H1 (cell line): ENCODE results near the gene CDK9. TPM values are rescaled to one million over a fixed set of nuclear protein-coding genes. Genes with fewer than 3 reads are reported as not detected.

Experiments used
- CTCF ChIA-PET: fragments of 300-600 bp; sonication (Branson Sonifier 250); formaldehyde crosslinking; loops from one replicate; lab custom pipeline; 2021; ENCODE audit not compliant: partially characterized antibody; lab: Charles Lee
- POLR2A ChIA-PET: fragments of 300-600 bp; sonication (Branson Sonifier 250); formaldehyde crosslinking; loops from one replicate; lab custom pipeline; 2021; ENCODE audit warnings: inconsistent platforms; ENCODE audit not compliant: partially characterized antibody; lab: Charles Lee
- DNase-seq, 2 experiments: peaks; one replicate each; pipeline versions ENCODE4 v3.0.0 to v3.0.0-alpha.2; 2010 to 2022; ENCODE audit warnings: low spot score in 2 of 2, low read depth in 1 of 2, mixed read lengths in 1 of 2
- FAIRE-seq: peaks from 2 replicates; lab custom pipeline; 2011; peaks lifted over from hg19 to GRCh38; lab: Jason Lieb, UNC
- H2AFZ ChIP-seq: 2 replicates; pipeline ENCODE4 v1.8.1; 2012; ENCODE audit warnings: low read length, inconsistent platforms
- H2AK5ac ChIP-seq: 2 replicates; pipeline ENCODE4 v1.6.1; 2013; ENCODE audit warnings: low read depth, low read length
- H2BK120ac ChIP-seq: replicated peaks from 2 replicates; pipeline ENCODE3; 2013; ENCODE audit warnings: low read depth, low read length, inconsistent platforms
- H2BK12ac ChIP-seq: 2 replicates; pipeline ENCODE4 v1.6.1; 2013; ENCODE audit warnings: low read depth, low read length
- H2BK15ac ChIP-seq: 2 replicates; pipeline ENCODE4 v1.6.1; 2013; ENCODE audit warnings: low read length
- H2BK20ac ChIP-seq: 2 replicates; pipeline ENCODE4 v1.6.1; 2013; ENCODE audit warnings: low read length
- H2BK5ac ChIP-seq: 2 replicates; pipeline ENCODE4 v1.6.1; 2013; ENCODE audit warnings: low read depth, low read length
- H3K14ac ChIP-seq: 2 replicates; pipeline ENCODE4 v1.6.1; 2013; ENCODE audit warnings: inconsistent platforms; ENCODE audit not compliant: insufficient read length
- H3K18ac ChIP-seq: 2 replicates; pipeline ENCODE4 v1.6.1; 2013; ENCODE audit warnings: low read length; ENCODE audit errors: extremely low read depth
- H3K23ac ChIP-seq: 2 replicates; pipeline ENCODE4 v1.6.1; 2013; ENCODE audit warnings: inconsistent platforms; ENCODE audit not compliant: insufficient read length
- H3K23me2 ChIP-seq: 2 replicates; pipeline ENCODE4 v1.6.1; 2013; ENCODE audit warnings: low read depth, low read length
- H3K27ac ChIP-seq: 2 replicates; pipeline ENCODE4 v1.6.1; 2011; ENCODE audit warnings: low read depth, low read length, inconsistent platforms
- H3K27me3 ChIP-seq, 4 experiments: replicated peaks in 1 of 4; 1 replicate in 1 of 4; 2 replicates in 3 of 4; pipeline versions ENCODE4 v1.6.1 to v1.8.1; 2011 to 2013; ENCODE audit warnings: low read length in 3 of 4, mild to moderate bottlenecking in 3 of 4, inconsistent platforms in 2 of 4, mixed read lengths in 2 of 4, moderate library complexity in 1 of 4; ENCODE audit not compliant: control insufficient read depth in 3 of 4, insufficient read depth in 3 of 4; ENCODE audit errors: extremely low read depth in 1 of 4
- H3K36me3 ChIP-seq, 4 experiments: 2 replicates each; pipeline versions ENCODE4 v1.6.1 to v1.8.1; 2011 to 2013; ENCODE audit warnings: mild to moderate bottlenecking in 4 of 4, low read length in 3 of 4, moderate library complexity in 2 of 4, control low read depth in 1 of 4, inconsistent platforms in 1 of 4; ENCODE audit not compliant: insufficient read depth in 4 of 4, control insufficient read depth in 2 of 4
- H3K4ac ChIP-seq: replicated peaks from 2 replicates; pipeline ENCODE3; 2013; ENCODE audit warnings: low read length, low read depth, mixed read lengths, inconsistent platforms; ENCODE audit not compliant: insufficient read length
- H3K4me1 ChIP-seq, 4 experiments: replicated peaks in 1 of 4; 1 replicate in 1 of 4; 2 replicates in 3 of 4; pipeline versions ENCODE4 v1.6.1 to v1.8.1; 2011 to 2013; ENCODE audit warnings: low read length in 3 of 4, inconsistent platforms in 2 of 4, mixed read lengths in 1 of 4; ENCODE audit not compliant: insufficient read depth in 4 of 4, control insufficient read depth in 3 of 4
- H3K4me2 ChIP-seq, 2 experiments: 2 replicates each; pipeline versions ENCODE4 v1.6.1 to v1.8.1; 2011 to 2013; ENCODE audit warnings: low read depth in 2 of 2, low read length in 2 of 2, control low read depth in 1 of 2, inconsistent platforms in 1 of 2, mild to moderate bottlenecking in 1 of 2; ENCODE audit not compliant: insufficient read depth in 1 of 2
- H3K4me3 ChIP-seq, 4 experiments: fragments of 200-600, 300-600 bp in 1 of 4; sonication (generic), shearing (Covaris generic), sonication (Bioruptor Twin) in 1 of 4; 2 replicates each; pipeline versions ENCODE4 v1.5.1 to v1.8.1; 2011 to 2016; ENCODE audit warnings: low read length in 4 of 4, low read depth in 3 of 4, control low read depth in 2 of 4, inconsistent platforms in 2 of 4, mild to moderate bottlenecking in 2 of 4, mixed read lengths in 1 of 4, moderate library complexity in 1 of 4; ENCODE audit not compliant: insufficient read depth in 2 of 4; ENCODE audit errors: extremely low read depth in 1 of 4
- H3K56ac ChIP-seq: replicated peaks from 2 replicates; pipeline ENCODE3; 2013; ENCODE audit warnings: low read depth, mild to moderate bottlenecking, mixed read lengths, low read length, inconsistent platforms; ENCODE audit not compliant: insufficient read length
- H3K79me1 ChIP-seq: 2 replicates; pipeline ENCODE4 v1.6.1; 2013; ENCODE audit warnings: low read depth, low read length, control low read depth
- H3K79me2 ChIP-seq, 2 experiments: 2 replicates each; pipeline versions ENCODE4 v1.6.1 to v1.8.1; 2012 to 2013; ENCODE audit warnings: low read length in 2 of 2, mild to moderate bottlenecking in 2 of 2, inconsistent platforms in 1 of 2; ENCODE audit not compliant: insufficient read depth in 2 of 2, control insufficient read depth in 1 of 2
- H3K9ac ChIP-seq, 4 experiments: replicated peaks in 1 of 4; 1 replicate in 1 of 4; 2 replicates in 3 of 4; pipeline versions ENCODE4 v1.6.1 to v1.8.1; 2011 to 2013; ENCODE audit warnings: low read depth in 3 of 4, low read length in 3 of 4, control low read depth in 2 of 4, mild to moderate bottlenecking in 2 of 4, moderate library complexity in 2 of 4, inconsistent platforms in 1 of 4; ENCODE audit errors: extremely low read depth in 1 of 4
- H3K9me3 ChIP-seq, 2 experiments: 2 replicates each; pipeline versions ENCODE4 v1.6.1 to v1.8.1; 2012 to 2013; ENCODE audit warnings: mild to moderate bottlenecking in 2 of 2, moderate library complexity in 2 of 2, control low read depth in 1 of 2, inconsistent platforms in 1 of 2, low read depth in 1 of 2, low read length in 1 of 2, mixed read lengths in 1 of 2; ENCODE audit not compliant: insufficient read depth in 2 of 2
- H4K20me1 ChIP-seq, 2 experiments: replicated peaks in 1 of 2; 2 replicates each; pipeline versions ENCODE3 to v1.8.1; 2011 to 2013; ENCODE audit warnings: inconsistent platforms in 2 of 2, low read length in 2 of 2, mild to moderate bottlenecking in 1 of 2; ENCODE audit not compliant: insufficient read depth in 2 of 2, control insufficient read depth in 1 of 2
- H4K5ac ChIP-seq: 2 replicates; pipeline ENCODE4 v1.6.1; 2013; ENCODE audit warnings: low read length, low read depth, mixed read lengths, inconsistent platforms; ENCODE audit not compliant: insufficient read length
- H4K8ac ChIP-seq: 2 replicates; pipeline ENCODE4 v1.8.0; 2013; ENCODE audit warnings: mild to moderate bottlenecking, moderate library complexity, low read length, inconsistent platforms; ENCODE audit not compliant: insufficient read depth; ENCODE audit errors: extremely low read depth
- H4K91ac ChIP-seq: replicated peaks from 2 replicates; pipeline ENCODE3; 2013; ENCODE audit warnings: low read length, mixed read lengths, inconsistent platforms; ENCODE audit not compliant: insufficient read length
- BRCA1 ChIP-seq: IDR thresholded peaks from 2 replicates; pipeline ENCODE4 v1.6.1; 2012; ENCODE audit warnings: low read depth, low read length, improper control_type of control experiment
- CBX5 ChIP-seq: fragments of 300-800, 300-1000 bp; sonication (generic); IDR thresholded peaks from 2 replicates; pipeline ENCODE4 v1.7.1; 2016; ENCODE audit warnings: antibody characterized with exemption, low read length, low read depth
- E2F6 ChIP-seq: IDR thresholded peaks from 2 replicates; pipeline ENCODE4 v1.6.1; 2012; ENCODE audit warnings: inconsistent platforms
- JUND ChIP-seq: IDR thresholded peaks from 2 replicates; pipeline ENCODE4 v1.6.1; 2011; ENCODE audit warnings: mild to moderate bottlenecking, improper control_type of control experiment, low read length
- KDM4A ChIP-seq: IDR thresholded peaks from one replicate; pipeline ENCODE4 v1.7.1; 2012; ENCODE audit warnings: low read depth, mild to moderate bottlenecking, moderate library complexity, low read length, inconsistent platforms; ENCODE audit not compliant: severe bottlenecking
- PHF8 ChIP-seq: fragments of 200-600 bp; sonication (generic); conservative IDR thresholded peaks from 2 replicates; pipeline ENCODE4 v1.7.1; 2012; ENCODE audit warnings: low read depth, mild to moderate bottlenecking, inconsistent platforms, low read length, moderate library complexity
- RNF2 ChIP-seq: fragments of 200-900, 300-1000 bp; sonication (generic); IDR thresholded peaks from 2 replicates; pipeline ENCODE4 v1.7.1; 2016; ENCODE audit warnings: borderline replicate concordance, low read depth, mild to moderate bottlenecking, antibody characterized with exemption, low read length; ENCODE audit not compliant: poor library complexity, severe bottlenecking; ENCODE audit errors: missing control alignments
- WGBS, 2 experiments: shearing (Covaris generic) in 1 of 2; methylation state at CpG; one replicate each; pipeline versions ENCODE4 v1.1.6 to v1.1.7; 2013 to 2015; ENCODE audit warnings: low lambda C conversion rate in 2 of 2, mixed read lengths in 2 of 2, inconsistent platforms in 1 of 2, low coverage in 1 of 2, missing lambda C conversion rate in 1 of 2; ENCODE audit not compliant: insufficient replicate concordance in 2 of 2, insufficient coverage in 1 of 2, insufficient read length in 1 of 2; ENCODE audit errors: extremely low coverage in 1 of 2, missing lambda C conversion rate in 1 of 2; 5-methylcytosine and 5-hydroxymethylcytosine counted together
- polyA plus RNA-seq, 7 experiments: library from polyadenylated mRNA; depleted of rRNA in 3 of 7; stranded (reverse) in 5 of 7; unstranded in 2 of 7; fragments of >200 nt in 5 of 7; fragments of 200-250 nt in 2 of 7; gene quantifications; 1 replicate in 5 of 7; 2 replicates in 1 of 7; 4 replicates in 1 of 7; pipeline versions ENCODE4 v1.2.1 to v1.2.3, GENCODE V29; 2011 to 2013; ENCODE audit warnings: missing spikeins in 2 of 7, mixed read lengths in 2 of 7
- total RNA-seq: library from RNA; stranded (reverse); fragmentation: NEBNext Ultra II Directional; extraction: Animal tissue kit (Norgen Biotek cat#: 25700); gene quantifications from 2 replicates; pipeline ENCODE4 v1.2.1, GENCODE V29; 2021
- TF ChIP-seq, protein P1 (sequence below): IDR thresholded peaks from 2 replicates; pipeline ENCODE4 v1.6.1; 2011; ENCODE audit warnings: low read length, improper control_type of control experiment

The CDK9 gene
- total and polyA plus RNA-seq, 2 of the 8 experiments (the other 6 are each of a cell fraction or from before 2014, with no cell fraction given) = 69.1 to 87.5 TPM

DNA sequence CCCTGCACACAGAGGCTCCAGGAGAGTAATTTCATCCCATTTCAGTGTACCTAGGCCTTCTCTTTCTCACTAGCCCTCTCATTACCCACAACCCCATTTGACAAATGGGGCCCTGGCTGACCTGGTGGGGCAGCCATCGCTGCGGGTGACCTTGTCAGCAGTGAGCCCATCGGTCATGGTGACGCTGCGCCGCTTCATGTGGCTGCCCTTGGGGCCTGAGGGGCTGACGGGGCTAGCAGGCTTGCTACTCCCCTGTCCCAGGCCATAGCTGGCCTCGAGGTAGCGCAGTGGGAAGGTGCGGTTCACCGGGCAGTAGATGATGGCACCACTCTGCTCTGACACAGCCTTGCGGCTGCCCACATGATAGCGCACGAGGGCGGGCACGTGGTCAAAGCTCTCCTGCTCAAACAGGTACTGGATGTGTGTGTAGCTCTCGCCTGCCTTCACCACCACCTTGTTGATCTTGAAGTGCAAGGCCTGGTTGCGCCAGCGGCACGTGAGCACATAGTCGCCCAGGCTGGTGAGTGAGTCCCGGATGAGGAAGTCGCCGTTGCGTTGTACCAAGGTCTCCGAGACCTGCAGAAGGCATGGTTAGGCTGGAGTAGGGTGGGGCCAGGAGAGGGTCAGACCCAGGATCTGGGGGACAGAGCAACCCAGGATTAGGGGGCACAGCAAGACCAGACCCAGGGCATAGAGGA lies 36.6 kb upstream of the CDK9 start:
- no peak overlapping the region for H3K14ac ChIP-seq
- DNase-seq = no peak
- H3K56ac ChIP-seq = no peak overlapping the region
- H3K23me2 ChIP-seq = peaks cover 2% of the 10 kb centered on the region; the same call in 1 of the 2 replicates
- H3K79me1 ChIP-seq = no peaks in the 10 kb centered on the region
- TF ChIP-seq PHF8 = no peak
- TF ChIP-seq, protein P1, sequence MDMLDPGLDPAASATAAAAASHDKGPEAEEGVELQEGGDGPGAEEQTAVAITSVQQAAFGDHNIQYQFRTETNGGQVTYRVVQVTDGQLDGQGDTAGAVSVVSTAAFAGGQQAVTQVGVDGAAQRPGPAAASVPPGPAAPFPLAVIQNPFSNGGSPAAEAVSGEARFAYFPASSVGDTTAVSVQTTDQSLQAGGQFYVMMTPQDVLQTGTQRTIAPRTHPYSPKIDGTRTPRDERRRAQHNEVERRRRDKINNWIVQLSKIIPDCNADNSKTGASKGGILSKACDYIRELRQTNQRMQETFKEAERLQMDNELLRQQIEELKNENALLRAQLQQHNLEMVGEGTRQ = no peak
- no peak for TF ChIP-seq KDM4A
- TF ChIP-seq CBX5 = no peak
- no peak for TF ChIP-seq JUND
- no peak for TF ChIP-seq BRCA1
- TF ChIP-seq E2F6 = no peak
- no peak for TF ChIP-seq RNF2
- no peak overlapping the region for H2AFZ ChIP-seq
- no peak overlapping the region for H2BK15ac ChIP-seq
- no peak overlapping the region for H3K4ac ChIP-seq
- no peak overlapping the region for H4K8ac ChIP-seq
- WGBS, 2 experiments = 94% methylated on average over 26 of the region's 26 CpGs; no CpG with 5 or more reads in 1 of the 2 experiments
- no peak overlapping the region for H3K23ac ChIP-seq
- H2BK20ac ChIP-seq = no peak overlapping the region
- no peak overlapping the region for H4K91ac ChIP-seq
- H2BK5ac ChIP-seq = no peak overlapping the region
- H4K5ac ChIP-seq = no peak overlapping the region
- H3K18ac ChIP-seq = no peak overlapping the region
- FAIRE-seq = no peak
- no peak overlapping the region for H3K4me2 ChIP-seq
- H3K9ac ChIP-seq = no peak overlapping the region
- H4K20me1 ChIP-seq = peaks cover 5 to 25% of the 10 kb centered on the region in 2 experiments
- no peak overlapping the region for H3K4me3 ChIP-seq
- CTCF ChIA-PET = interaction anchor here (0.6 to 1.6 kb wide), 3 partner anchors 35 to 399 kb away, joined by 3 to 7 read pairs (median 4); no protein-coding TSS in a partner anchor
- no peak overlapping the region for H2BK120ac ChIP-seq
- H3K27ac ChIP-seq = no peak overlapping the region
- H2AK5ac ChIP-seq = no peak overlapping the region
- no peaks in the 10 kb centered on the region for H3K9me3 ChIP-seq
- POLR2A ChIA-PET = interaction anchor here (1.4 kb wide), 1 partner anchor 24 kb away, joined by 3 read pairs; no protein-coding TSS in a partner anchor
- no peaks in the 10 kb centered on the region for H3K4me1 ChIP-seq
- H2BK12ac ChIP-seq = no peak overlapping the region
- H3K79me2 ChIP-seq = no peaks in the 10 kb centered on the region
- peaks cover 0 to 5% (median 1%) of the 10 kb centered on the region in 4 experiments; a peak in 2 of 7 replicates for H3K27me3 ChIP-seq
- no peaks in the 10 kb centered on the region; a peak in 2 of 8 replicates for H3K36me3 ChIP-seq
